ENCODE measurements around the gene CYBA.

CYBA gene

DNA sequence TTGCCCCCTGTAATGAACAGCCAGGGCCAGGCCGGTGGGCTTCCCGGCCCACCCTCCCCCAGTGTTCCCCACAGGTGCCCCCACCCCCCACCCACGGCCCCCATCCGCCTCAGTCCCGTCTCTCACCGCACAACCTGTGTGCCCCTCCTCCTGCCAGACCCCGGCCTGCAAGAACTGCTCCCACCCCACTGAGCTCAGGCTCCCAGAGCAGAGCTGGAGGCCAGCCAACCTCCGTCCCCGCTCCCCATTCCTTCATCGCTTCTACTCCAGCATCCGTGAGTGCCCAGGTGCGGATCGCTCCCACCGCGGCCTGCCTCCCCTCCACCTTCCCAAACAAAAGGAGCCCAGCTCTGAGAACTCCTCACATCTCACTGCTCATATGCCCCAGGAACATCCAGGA, 7.9 kb upstream of the CYBA start:
- Histone ChIP-seq H2AFZ (ENCODE audit: low read length) (no peak overlapping the region), H3K79me2 (ENCODE audit: low read length) (peaks cover 13% of the 10 kb centered on the region), H3F3A (ENCODE audit: insufficient read depth, low read length) (no peaks in the 10 kb centered on the region), H4K20me1 (ENCODE audit: insufficient read depth, low read length) (no peaks in the 10 kb centered on the region), H3K36me3 (replicated peaks; ENCODE audit: insufficient read depth, low read length) (no peaks in the 10 kb centered on the region), H3K4me2 (ENCODE audit: low read depth, low read length) (no peak overlapping the region), H3K9ac (ENCODE audit: low read length) (no peak overlapping the region), H3K27ac (ENCODE audit: low read length) (no peak overlapping the region), H3K27me3 (replicated peaks; ENCODE audit: insufficient read depth, low read length) (no peaks in the 10 kb centered on the region), H3K9me2 (replicated peaks; ENCODE audit: insufficient read depth, low read length) (no peaks in the 10 kb centered on the region), H3K4me3 (ENCODE audit: low read length) (no peak overlapping the region), H3K9me3 (replicated peaks; ENCODE audit: insufficient read depth, low read length) (no peaks in the 10 kb centered on the region), H3K4me1 (ENCODE audit: low read length) (no peaks in the 10 kb centered on the region)
- TF ChIP-seq EZH2phosphoT487 (IDR thresholded peaks at IDR 0.05; ENCODE audit: low read length) (no peak), CTCF (IDR thresholded peaks at IDR 0.05; ENCODE audit: low read length) (no peak), EZH2 (optimal IDR thresholded peaks at IDR 0.05; ENCODE audit: low read depth, low read length) (no peak)
- no peak for DNase-seq

DNA sequence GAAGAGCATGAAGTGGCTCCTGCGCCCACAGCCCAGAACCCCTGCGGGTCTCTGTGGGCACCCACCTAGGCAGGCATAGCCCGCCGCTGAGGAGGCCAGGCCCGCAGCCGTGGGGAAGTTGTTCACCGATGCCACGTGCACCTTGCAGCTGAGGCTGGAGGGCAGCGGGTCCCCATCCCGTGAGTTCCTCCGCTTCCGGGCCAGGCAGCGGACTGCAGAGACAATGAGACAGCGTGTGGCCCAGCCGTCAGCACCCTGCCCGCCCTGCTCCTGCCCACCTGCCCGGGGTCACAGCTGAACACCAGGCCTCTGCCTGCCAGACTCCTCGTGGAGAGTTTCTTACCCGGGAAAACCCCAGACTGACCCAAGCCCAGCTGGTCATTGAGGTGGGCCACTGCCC, 6.5 kb upstream of the CYBA start:
- no peak overlapping the region for H3K9ac ChIP-seq (ENCODE audit: low read length)
- DNase-seq: no peak
- H3K9me3 ChIP-seq (replicated peaks; ENCODE audit: insufficient read depth, low read length): no peaks in the 10 kb centered on the region
- H3K27me3 ChIP-seq (replicated peaks; ENCODE audit: insufficient read depth, low read length): no peaks in the 10 kb centered on the region
- H3K27ac ChIP-seq (ENCODE audit: low read length): no peak overlapping the region
- H4K20me1 ChIP-seq (ENCODE audit: insufficient read depth, low read length): no peaks in the 10 kb centered on the region
- H3K36me3 ChIP-seq (replicated peaks; ENCODE audit: insufficient read depth, low read length): no peaks in the 10 kb centered on the region
- H3K4me1 ChIP-seq (ENCODE audit: low read length): no peaks in the 10 kb centered on the region
- no peak overlapping the region for H3K4me2 ChIP-seq (ENCODE audit: low read depth, low read length)
- no peaks in the 10 kb centered on the region for H3K9me2 ChIP-seq (replicated peaks; ENCODE audit: insufficient read depth, low read length)
- no peaks in the 10 kb centered on the region for H3F3A ChIP-seq (ENCODE audit: insufficient read depth, low read length)
- H2AFZ ChIP-seq (ENCODE audit: low read length): no peak overlapping the region
- TF ChIP-seq EZH2 (optimal IDR thresholded peaks at IDR 0.05; ENCODE audit: low read depth, low read length) (no peak), EZH2phosphoT487 (IDR thresholded peaks at IDR 0.05; ENCODE audit: low read length) (no peak), CTCF (IDR thresholded peaks at IDR 0.05; ENCODE audit: low read length) (no peak)
- peaks cover 8% of the 10 kb centered on the region for H3K79me2 ChIP-seq (ENCODE audit: low read length)
- no peak overlapping the region for H3K4me3 ChIP-seq (ENCODE audit: low read length)

DNA sequence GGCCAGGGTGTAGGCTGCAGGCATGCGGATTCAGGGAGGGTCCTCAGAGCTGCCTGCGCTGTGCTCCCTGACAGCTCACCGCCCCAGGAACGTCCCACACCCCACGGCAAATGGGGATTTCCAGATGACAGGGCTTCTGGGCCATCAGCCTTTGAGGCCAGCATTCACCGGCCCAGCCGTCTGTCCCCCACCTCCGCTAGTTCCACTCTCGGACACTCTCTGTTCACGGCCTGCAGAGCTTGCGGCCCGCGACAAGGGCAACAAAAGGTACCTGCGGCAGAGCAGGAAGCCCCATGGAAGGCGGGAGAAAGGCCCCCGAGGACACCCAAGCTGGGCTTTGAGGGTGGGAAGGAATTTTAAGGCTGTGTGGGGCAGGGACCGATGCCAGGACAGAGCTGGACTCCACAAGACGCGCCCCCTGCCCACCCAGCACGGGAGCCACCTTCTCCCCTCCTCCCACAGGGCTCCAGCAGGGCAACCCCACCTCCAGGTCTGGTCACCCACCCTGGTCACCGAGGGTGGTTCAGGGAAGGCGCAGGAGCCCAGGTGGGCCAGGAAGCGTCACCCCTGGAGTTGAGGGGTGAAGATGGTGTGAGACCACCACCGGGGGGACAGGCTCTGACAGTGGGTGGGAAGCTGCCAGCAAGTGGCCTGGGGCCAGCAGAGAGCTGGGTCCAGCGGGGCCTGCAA, 5.6 kb upstream of the CYBA start:
- no peak overlapping the region for H3K27ac ChIP-seq (ENCODE audit: low read length)
- H3K9me3 ChIP-seq (replicated peaks; ENCODE audit: insufficient read depth, low read length): no peaks in the 10 kb centered on the region
- no peaks in the 10 kb centered on the region for H4K20me1 ChIP-seq (ENCODE audit: insufficient read depth, low read length)
- no peak overlapping the region for H3K4me3 ChIP-seq (ENCODE audit: low read length)
- no peak overlapping the region for H3K4me2 ChIP-seq (ENCODE audit: low read depth, low read length)
- H3K9me2 ChIP-seq (replicated peaks; ENCODE audit: insufficient read depth, low read length): no peaks in the 10 kb centered on the region
- peaks cover 3% of the 10 kb centered on the region for H3K79me2 ChIP-seq (ENCODE audit: low read length)
- no peaks in the 10 kb centered on the region for H3K36me3 ChIP-seq (replicated peaks; ENCODE audit: insufficient read depth, low read length)
- no peaks in the 10 kb centered on the region for H3F3A ChIP-seq (ENCODE audit: insufficient read depth, low read length)
- DNase-seq: no peak
- no peak overlapping the region for H2AFZ ChIP-seq (ENCODE audit: low read length)
- no peaks in the 10 kb centered on the region for H3K27me3 ChIP-seq (replicated peaks; ENCODE audit: insufficient read depth, low read length)
- H3K9ac ChIP-seq (ENCODE audit: low read length): no peak overlapping the region
- TF ChIP-seq EZH2 (optimal IDR thresholded peaks at IDR 0.05; ENCODE audit: low read depth, low read length) (no peak), CTCF (IDR thresholded peaks at IDR 0.05; ENCODE audit: low read length) (no peak), EZH2phosphoT487 (IDR thresholded peaks at IDR 0.05; ENCODE audit: low read length) (no peak)
- H3K4me1 ChIP-seq (ENCODE audit: low read length): peaks cover 7% of the 10 kb centered on the region; the same call in 1 of the 2 replicates

Measured in MM.1S (cell line).